K562 (cell line): ENCODE measurements around the gene CDCA3. TPM values are rescaled to one million over a fixed set of nuclear protein-coding genes. Genes with fewer than 3 reads are reported as not detected.
A peak's percentile ranks its signal among the peaks of the same experiment; 100 is the strongest.

ENCODE experiments used
- E2F6 ChIP-seq, 2 experiments: IDR thresholded peaks; 2 replicates each; pipeline ENCODE4 v1.6.1; 2011; ENCODE audit warnings: borderline replicate concordance in 1 of 2, control low read depth in 1 of 2, low read depth in 1 of 2, low read length in 1 of 2, mild to moderate bottlenecking in 1 of 2, mixed read lengths in 1 of 2, moderate library complexity in 1 of 2; ENCODE audit not compliant: insufficient read depth in 1 of 2, insufficient read length in 1 of 2, poor library complexity in 1 of 2, severe bottlenecking in 1 of 2; ENCODE audit errors: extremely low read depth in 1 of 2
- FOXP4 ChIP-seq: sonication (generic); formaldehyde crosslinking; IDR thresholded peaks from 2 replicates; pipeline ENCODE4 v1.8.0; 2022; ENCODE audit warnings: mild to moderate bottlenecking, missing genetic modification reagents, borderline replicate concordance
- NRF1 ChIP-seq, 2 experiments: fragments of 450-650 bp; IDR thresholded peaks in 1 of 2; conservative IDR thresholded peaks in 1 of 2; 2 replicates each; pipeline ENCODE4 v1.6.1; 2014; ENCODE audit warnings: mild to moderate bottlenecking in 2 of 2
- RAD51 ChIP-seq: fragments of 450-650 bp; IDR thresholded peaks from 2 replicates; pipeline ENCODE4 v1.7.1; 2016; ENCODE audit warnings: low read depth, mild to moderate bottlenecking, borderline replicate concordance
- RREB1 ChIP-seq: fragments of 250-450 bp; sonication (Bioruptor Pico); IDR thresholded peaks from 2 replicates; pipeline ENCODE4 v1.4.0; 2020
- USF2 ChIP-seq: sonication (generic); formaldehyde crosslinking; IDR thresholded peaks from 2 replicates; pipeline ENCODE4 v1.5.0; 2020; ENCODE audit warnings: missing genetic modification reagents
- WHSC1 ChIP-seq: IDR thresholded peaks from one replicate; pipeline ENCODE4 v1.6.1; 2012; ENCODE audit warnings: low read length, control low read depth, inconsistent platforms
- polyA plus RNA-seq, 8 experiments: library from polyadenylated mRNA; depleted of rRNA in 4 of 8; stranded (reverse) in 5 of 8; unstranded in 3 of 8; fragments of >200 nt; fragmentation: Nextera tagmentation in 2 of 8; fragmentation: Illumina TruSeq in 1 of 8; extraction: Ambion mirVana in 2 of 8; extraction: Trizol in 1 of 8; gene quantifications; 2 replicates each; pipeline versions ENCODE4 v1.2.1 to v1.2.3, GENCODE V29; 2011 to 2014; ENCODE audit warnings: inconsistent platforms in 1 of 8, missing spikeins in 1 of 8
- total RNA-seq, 7 experiments: library from RNA; depleted of rRNA in 6 of 7; stranded (reverse); fragments of >200 nt in 6 of 7; fragmentation: Illumina TruSeq in 2 of 7; extraction: Trizol in 2 of 7; gene quantifications; 2 replicates each; pipeline versions ENCODE4 v1.2.1 to v1.2.3, GENCODE V29; 2011 to 2021; ENCODE audit warnings: low replicate concordance in 1 of 7

The CDCA3 gene
- total and polyA plus RNA-seq, 9 of the 15 experiments (the other 6 are each of a cell fraction or from before 2014, with no cell fraction given), result 24.2 to 80.8 (median 55.1) TPM

GRCh38 chr12:6827437-6827911 lies 23.6 kb downstream of the CDCA3 start (continued):
- TF ChIP-seq RAD51 (peak; percentile 64; the same call in 1 of the 2 replicates), NRF1 (conservative IDR thresholded peaks at IDR 0.05 in 1 of 2, IDR thresholded peaks at IDR 0.05 in 1 of 2) (0 out of 4 replicates have a peak, but pooled peaks have one; percentile 26 to 27), FOXP4 (CRISPR knock-in tag) (no peak), RREB1 (no peak), E2F6 (IDR thresholded peaks at IDR 0.05; ENCODE audit: borderline replicate concordance in 1 of 2, extremely low read depth in 1 of 2, insufficient read depth in 1 of 2, insufficient read length in 1 of 2, low read depth in 1 of 2, low read length in 1 of 2, poor library complexity in 1 of 2, severe bottlenecking in 1 of 2) (peak in 1 of 2 experiments; percentile 24), WHSC1 (no peak), USF2 (CRISPR knock-in tag) (peak; percentile 62; the same call in 1 of the 2 replicates)
